ENCODE data around the gene ADGRG2. TPM values are rescaled to one million over a fixed set of nuclear protein-coding genes. Genes with fewer than 3 reads are reported as not detected.

ADGRG2 gene
- total RNA-seq, 1 donor from 2014 or later = 1.8 TPM

GRCh38 chrX:18994713-18995112 lies 127.6 kb downstream of the ADGRG2 start:
- no peaks in the 10 kb centered on the region for H3K9me3 ChIP-seq
- H3K4me1 ChIP-seq = no peaks in the 10 kb centered on the region
- no peak overlapping the region for H3K27ac ChIP-seq
- intact Hi-C loops (cut with DNase I) = no loop called here
- H3K36me3 ChIP-seq = no peaks in the 10 kb centered on the region
- DNase-seq (no peak), ATAC-seq (peak; percentile 46)
- TF ChIP-seq CTCF (IDR thresholded peaks at IDR 0.05) = no peak
- H3K4me3 ChIP-seq = no peak overlapping the region
- H3K27me3 ChIP-seq = no peaks in the 10 kb centered on the region

GRCh38 chrX:18992829-18993228 lies 129.4 kb downstream of the ADGRG2 start:
- no peaks in the 10 kb centered on the region for H3K27me3 ChIP-seq
- H3K36me3 ChIP-seq = no peaks in the 10 kb centered on the region
- no peak overlapping the region for H3K4me3 ChIP-seq
- DNase-seq (no peak), ATAC-seq (no peak)
- no peaks in the 10 kb centered on the region for H3K4me1 ChIP-seq
- H3K9me3 ChIP-seq = no peaks in the 10 kb centered on the region
- TF ChIP-seq CTCF (IDR thresholded peaks at IDR 0.05) = no peak
- H3K27ac ChIP-seq = no peak overlapping the region
- intact Hi-C loops (cut with DNase I) = no loop called here

GRCh38 chrX:18985186-18985435 lies 137.2 kb downstream of the ADGRG2 start:
- peak overlapping the region; percentile 92 for H3K27ac ChIP-seq
- no peak for TF ChIP-seq CTCF (IDR thresholded peaks at IDR 0.05)
- H3K27me3 ChIP-seq = no peaks in the 10 kb centered on the region
- peaks cover 5% of the 10 kb centered on the region for H3K4me1 ChIP-seq
- intact Hi-C loops (cut with DNase I) = no loop called here
- no peaks in the 10 kb centered on the region for H3K36me3 ChIP-seq
- ATAC-seq (no peak), DNase-seq (no peak)
- peak overlapping the region; percentile 69 for H3K4me3 ChIP-seq
- no peaks in the 10 kb centered on the region for H3K9me3 ChIP-seq

- intact Hi-C loops (cut with DNase I) = no loop called here
- ATAC-seq (peak; percentile 97), DNase-seq (peak; percentile 92)
- H3K36me3 ChIP-seq = no peaks in the 10 kb centered on the region
- H3K27me3 ChIP-seq = no peaks in the 10 kb centered on the region
- H3K4me3 ChIP-seq = peak overlapping the region; percentile 69
- peak overlapping the region; percentile 92 for H3K27ac ChIP-seq
- H3K9me3 ChIP-seq = no peaks in the 10 kb centered on the region
- H3K4me1 ChIP-seq = peaks cover 5% of the 10 kb centered on the region
- TF ChIP-seq CTCF (IDR thresholded peaks at IDR 0.05) = peak; percentile 43
Measured at GRCh38 chrX:18984381-18985185, 137.7 kb downstream of the ADGRG2 start.

- H3K36me3 ChIP-seq = no peaks in the 10 kb centered on the region
- peak; percentile 84 for DNase-seq
- peaks cover 5% of the 10 kb centered on the region for H3K4me1 ChIP-seq
- peak within 1 kb of the TSS; percentile 92 for H3K27ac ChIP-seq
- H3K27me3 ChIP-seq = no peaks in the 10 kb centered on the region
- no peaks in the 10 kb centered on the region for H3K9me3 ChIP-seq
- intact Hi-C loops (cut with DNase I) = no loop called here
- ATAC-seq = peak; percentile 81
- peak within 1 kb of the TSS; percentile 69 for H3K4me3 ChIP-seq
- no peak for TF ChIP-seq CTCF (IDR thresholded peaks at IDR 0.05)
Measured at GRCh38 chrX:18983666-18984380, 138.4 kb downstream of the ADGRG2 start, which contains the start of gene PHKA2. TSS of gene PHKA2 (minus strand) at chrX:18984114. CDS start at chrX:18983932, 182 bp downstream.

Measured in upper lobe of right lung (tissue), 1 donor.